Measurements from ENCODE around the gene LTBP1.
A peak's percentile ranks its signal among the peaks of the same experiment; 100 is the strongest.

Gene LTBP1

DNA sequence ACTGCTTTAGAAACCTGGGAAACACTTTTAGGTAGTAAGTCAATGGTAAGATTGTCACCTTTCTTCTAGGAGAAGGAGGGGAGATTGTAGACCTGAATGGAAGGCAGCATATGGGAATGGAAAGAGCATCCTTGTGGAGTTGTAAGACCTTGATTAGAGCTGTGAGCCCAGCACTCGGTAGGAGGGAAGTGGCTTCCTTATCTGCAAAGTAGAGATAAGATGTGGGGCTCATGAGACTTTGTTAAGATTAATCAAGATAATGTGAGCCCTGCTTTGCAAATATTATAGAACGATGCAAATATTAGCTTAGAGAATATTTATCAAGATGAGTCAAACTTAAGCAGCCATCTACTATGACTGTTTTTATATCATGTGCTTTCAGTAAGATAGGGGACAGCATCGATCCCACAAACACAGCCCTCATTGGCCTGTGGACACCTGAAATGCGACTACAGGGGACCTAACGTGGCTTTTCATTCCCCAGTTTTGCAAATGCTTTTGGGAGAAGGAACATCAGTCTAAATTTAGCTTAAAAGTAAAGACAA, 243.7 kb downstream of the LTBP1 start:
- Mint-ChIP-seq H3K36me3 (no peaks in the 10 kb centered on the region), H3K4me3 (no peak overlapping the region), H3K27ac (no peak overlapping the region), H3K4me1 (no peaks in the 10 kb centered on the region), H3K27me3 (no peaks in the 10 kb centered on the region), H3K9me3 (no peaks in the 10 kb centered on the region)
- ATAC-seq = no peak

DNA sequence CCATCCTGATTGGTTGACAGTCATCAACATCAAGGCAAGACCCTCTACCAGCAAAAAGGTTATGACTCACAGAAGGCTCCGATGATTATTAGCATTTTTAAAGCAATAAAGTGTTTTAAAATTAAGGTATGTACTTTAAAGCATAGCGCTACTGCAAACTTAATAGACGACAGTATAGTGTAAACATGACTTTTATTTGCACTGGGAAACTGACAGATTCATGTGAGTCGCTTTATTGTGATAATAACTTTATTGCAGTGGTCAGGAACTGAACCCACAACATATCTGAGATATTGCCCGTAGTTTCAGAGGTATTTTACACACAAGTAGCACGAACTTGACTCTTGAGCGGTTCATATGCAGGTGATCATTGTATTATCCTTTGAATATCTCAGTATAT, 249.1 kb downstream of the LTBP1 start:
- H3K36me3 Mint-ChIP-seq = no peaks in the 10 kb centered on the region
- no peak overlapping the region for H3K27ac Mint-ChIP-seq
- no peak for ATAC-seq
- no peaks in the 10 kb centered on the region for H3K9me3 Mint-ChIP-seq
- no peak overlapping the region for H3K4me3 Mint-ChIP-seq
- H3K27me3 Mint-ChIP-seq = no peaks in the 10 kb centered on the region
- no peaks in the 10 kb centered on the region for H3K4me1 Mint-ChIP-seq

DNA sequence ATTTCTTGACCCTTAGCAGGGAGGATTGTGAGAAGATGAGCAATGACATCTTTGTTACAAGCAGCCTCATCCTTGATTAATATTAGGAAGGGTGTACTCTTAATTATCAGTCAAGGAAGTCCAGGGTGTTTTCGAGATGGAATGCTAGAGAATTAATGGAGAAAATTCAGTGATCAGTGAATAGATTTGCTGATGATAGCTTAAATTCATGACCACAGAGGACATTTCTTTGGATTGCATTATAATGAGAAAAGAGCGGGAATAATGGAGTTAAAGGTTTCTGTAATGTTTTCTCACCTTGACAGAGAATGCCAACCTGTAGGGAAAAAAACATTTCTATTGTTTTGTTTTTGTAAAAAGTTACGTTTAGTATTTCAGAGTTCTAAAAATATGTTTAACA, 249.9 kb downstream of the LTBP1 start:
- Mint-ChIP-seq H3K27ac (no peak overlapping the region), H3K36me3 (no peaks in the 10 kb centered on the region), H3K4me3 (no peak overlapping the region), H3K27me3 (no peaks in the 10 kb centered on the region), H3K4me1 (no peaks in the 10 kb centered on the region), H3K9me3 (no peaks in the 10 kb centered on the region)
- ATAC-seq = no peak

DNA sequence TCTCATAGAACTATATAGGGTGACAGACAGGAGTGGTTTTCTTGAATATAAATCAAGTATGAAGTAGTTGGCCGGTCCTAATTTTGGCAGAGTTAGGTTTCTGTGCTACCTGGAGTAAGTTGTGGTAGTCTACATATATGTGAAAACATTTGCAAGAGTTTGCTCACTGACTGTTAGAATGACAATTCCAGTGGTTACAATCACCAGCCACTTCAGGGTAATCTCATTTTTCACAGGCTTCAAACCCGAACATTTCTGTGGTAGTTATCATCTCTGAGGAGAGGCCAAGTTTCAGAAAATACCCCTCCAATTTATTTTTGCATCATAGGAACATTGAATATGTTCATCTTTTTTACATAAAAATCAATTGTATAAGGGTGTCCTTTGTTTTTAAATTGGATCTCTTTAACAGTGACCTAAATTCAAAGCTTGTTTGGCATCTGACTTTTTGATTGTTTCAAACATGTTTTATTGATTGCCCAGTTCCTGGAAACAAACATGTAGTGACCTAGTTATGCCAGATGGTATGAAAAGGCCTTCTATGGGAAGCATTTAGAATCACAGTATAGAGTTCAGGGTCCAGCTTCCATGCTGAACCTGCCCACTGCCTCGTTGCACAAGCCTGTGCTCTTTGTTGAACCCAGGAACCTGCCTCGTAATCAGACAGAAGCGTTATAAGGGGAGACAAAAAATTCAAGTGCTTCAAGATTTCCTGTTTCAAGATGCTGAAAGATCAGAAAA, 250.6 kb downstream of the LTBP1 start:
- no peaks in the 10 kb centered on the region for H3K36me3 Mint-ChIP-seq
- H3K9me3 Mint-ChIP-seq = no peaks in the 10 kb centered on the region
- no peaks in the 10 kb centered on the region for H3K27me3 Mint-ChIP-seq
- H3K4me1 Mint-ChIP-seq = no peaks in the 10 kb centered on the region
- H3K4me3 Mint-ChIP-seq = no peak overlapping the region
- ATAC-seq = no peak
- no peak overlapping the region for H3K27ac Mint-ChIP-seq

DNA sequence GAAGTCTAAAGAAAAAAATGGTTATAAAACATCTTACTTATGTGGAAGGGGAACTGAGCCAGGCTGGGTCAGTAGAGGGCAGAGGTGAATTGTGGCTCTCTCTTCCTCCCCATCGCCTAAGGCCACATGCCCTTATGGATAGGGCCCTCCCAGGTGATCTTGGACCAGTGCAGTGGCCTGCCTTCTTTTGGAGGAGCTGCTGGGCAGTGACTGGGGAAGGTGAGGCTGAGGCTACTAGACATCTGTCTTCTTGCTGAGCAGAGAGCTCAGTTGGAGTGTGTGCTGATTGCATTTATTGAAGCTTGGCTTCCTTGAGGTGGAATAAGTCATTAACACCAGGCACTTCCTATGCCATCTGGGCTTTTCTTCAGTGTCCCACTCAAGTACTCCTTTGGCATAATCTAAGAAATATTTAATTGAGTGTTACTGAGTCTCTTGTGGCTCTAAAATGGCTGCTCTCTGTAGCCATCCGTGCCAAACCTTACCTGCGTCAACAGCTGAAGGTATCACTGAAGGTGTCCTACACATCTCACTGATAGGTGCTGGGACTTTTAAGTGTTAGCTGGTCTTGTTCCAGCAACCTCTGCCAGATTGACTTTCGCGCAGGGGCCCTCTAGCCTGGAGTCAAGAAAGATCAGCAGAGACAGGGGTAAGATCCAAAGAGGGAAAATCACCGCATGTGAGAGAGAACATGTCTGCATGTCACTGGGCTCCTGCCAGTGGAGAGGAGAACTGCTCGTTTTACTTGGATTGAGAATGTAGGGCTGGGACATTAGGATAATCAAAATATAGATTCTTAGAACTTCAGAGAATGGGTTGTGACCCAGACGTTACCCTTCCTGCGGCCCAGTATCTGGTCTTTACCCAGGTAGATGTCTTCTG, 256.1 kb downstream of the LTBP1 start:
- no peak overlapping the region for H3K27ac Mint-ChIP-seq
- H3K27me3 Mint-ChIP-seq = peaks cover 6% of the 10 kb centered on the region
- H3K36me3 Mint-ChIP-seq = no peaks in the 10 kb centered on the region
- H3K9me3 Mint-ChIP-seq = no peaks in the 10 kb centered on the region
- peak; percentile 17 for ATAC-seq
- peaks cover 10% of the 10 kb centered on the region for H3K4me1 Mint-ChIP-seq
- no peak overlapping the region for H3K4me3 Mint-ChIP-seq

DNA sequence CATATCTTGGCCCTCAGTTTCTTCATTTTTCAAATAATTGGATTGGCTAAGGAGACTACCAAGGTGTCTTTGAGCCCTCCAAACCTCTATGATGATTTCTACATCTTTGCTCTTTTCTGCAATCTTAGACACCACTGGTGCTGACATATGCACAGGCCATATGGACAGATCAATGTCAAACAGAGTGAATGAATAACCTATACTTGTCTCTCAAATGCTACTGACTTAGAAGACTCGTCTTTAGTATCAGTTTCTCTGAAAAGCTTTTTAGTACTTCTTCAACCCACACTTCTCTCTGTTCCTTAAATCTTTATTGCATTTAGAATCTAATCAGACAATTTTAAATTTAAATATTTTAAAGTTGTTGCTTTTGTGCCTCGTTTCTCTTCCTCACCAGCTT, 258.2 kb downstream of the LTBP1 start:
- Mint-ChIP-seq H3K4me1 (peaks cover 10% of the 10 kb centered on the region), H3K27me3 (peaks cover 21% of the 10 kb centered on the region), H3K4me3 (no peak overlapping the region), H3K9me3 (no peaks in the 10 kb centered on the region), H3K27ac (no peak overlapping the region), H3K36me3 (no peaks in the 10 kb centered on the region)
- no peak for ATAC-seq

DNA sequence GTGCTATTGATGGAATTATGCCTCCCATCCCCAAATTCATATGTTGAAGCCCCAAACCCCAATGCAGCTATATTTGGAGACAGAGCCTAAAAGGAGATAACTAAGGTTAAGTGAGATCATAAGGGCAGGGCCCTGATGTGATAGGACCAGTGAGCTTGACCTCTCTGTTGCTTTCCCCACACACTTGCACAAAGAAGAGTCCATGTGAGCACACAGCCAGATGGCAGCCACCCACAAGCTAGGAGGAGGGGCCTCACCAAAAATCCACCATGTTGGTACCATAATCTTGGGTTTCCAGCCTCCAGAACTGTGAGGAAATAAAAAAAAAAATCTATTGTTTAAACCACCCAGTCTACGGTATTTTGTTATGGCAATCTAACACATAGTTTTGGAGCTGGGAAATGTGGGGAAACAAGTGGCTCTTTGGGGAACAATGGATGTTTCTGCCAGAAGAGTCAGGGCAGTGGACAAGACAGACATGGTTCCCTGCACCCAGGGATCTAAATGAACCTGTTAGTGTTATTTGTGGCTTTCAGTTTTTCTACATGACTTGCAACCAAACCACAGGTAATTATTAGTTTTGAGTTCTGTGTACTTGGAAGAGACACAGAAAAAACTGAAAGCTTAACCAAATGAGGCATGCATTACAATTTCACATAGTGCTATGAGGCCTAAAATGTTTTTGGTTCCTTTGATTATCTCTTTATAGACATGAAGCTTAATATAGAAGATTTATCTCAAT, 259.1 kb downstream of the LTBP1 start:
- no peak overlapping the region for H3K27ac Mint-ChIP-seq
- H3K4me3 Mint-ChIP-seq = peak overlapping the region; percentile 51
- H3K9me3 Mint-ChIP-seq = no peaks in the 10 kb centered on the region

DNA sequence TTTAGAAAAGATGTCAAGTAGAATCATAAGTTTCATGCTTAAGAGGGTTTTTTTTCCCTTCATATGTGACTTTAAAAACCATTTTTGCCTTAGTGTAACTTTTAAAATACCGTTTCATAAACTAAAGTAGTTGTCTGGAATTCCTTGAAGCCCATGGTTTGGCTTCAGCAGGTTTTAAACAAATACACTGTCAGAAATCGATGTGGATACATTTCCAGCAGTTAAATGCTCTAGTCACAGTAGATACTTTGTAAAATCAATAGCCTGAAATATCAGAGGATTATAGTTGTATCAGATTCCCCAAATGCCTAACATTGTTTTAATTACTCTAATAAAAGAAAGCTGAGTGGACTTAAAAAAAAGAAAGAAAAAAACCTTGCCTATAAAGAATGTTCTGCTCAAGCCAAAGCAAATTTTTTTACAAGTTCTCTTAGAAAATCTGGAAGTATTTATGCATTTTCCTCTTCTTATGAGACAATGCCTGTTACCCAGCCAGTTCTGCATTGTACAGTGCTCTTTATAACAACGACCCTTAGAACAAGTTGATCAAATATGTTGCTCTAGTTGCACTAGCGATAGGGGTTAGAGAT, 260.5 kb downstream of the LTBP1 start:
- peaks cover 10% of the 10 kb centered on the region for H3K4me1 Mint-ChIP-seq
- H3K9me3 Mint-ChIP-seq = no peaks in the 10 kb centered on the region
- peaks cover 21% of the 10 kb centered on the region for H3K27me3 Mint-ChIP-seq
- H3K4me3 Mint-ChIP-seq = no peak overlapping the region
- H3K27ac Mint-ChIP-seq = no peak overlapping the region
- ATAC-seq = no peak
- no peaks in the 10 kb centered on the region for H3K36me3 Mint-ChIP-seq

More for the DNA sequence above, 259.1 kb downstream of the LTBP1 start:
- H3K27me3 Mint-ChIP-seq = peaks cover 21% of the 10 kb centered on the region
- peak; percentile 83 for ATAC-seq
- H3K4me1 Mint-ChIP-seq = peaks cover 10% of the 10 kb centered on the region
- H3K36me3 Mint-ChIP-seq = no peaks in the 10 kb centered on the region

DNA sequence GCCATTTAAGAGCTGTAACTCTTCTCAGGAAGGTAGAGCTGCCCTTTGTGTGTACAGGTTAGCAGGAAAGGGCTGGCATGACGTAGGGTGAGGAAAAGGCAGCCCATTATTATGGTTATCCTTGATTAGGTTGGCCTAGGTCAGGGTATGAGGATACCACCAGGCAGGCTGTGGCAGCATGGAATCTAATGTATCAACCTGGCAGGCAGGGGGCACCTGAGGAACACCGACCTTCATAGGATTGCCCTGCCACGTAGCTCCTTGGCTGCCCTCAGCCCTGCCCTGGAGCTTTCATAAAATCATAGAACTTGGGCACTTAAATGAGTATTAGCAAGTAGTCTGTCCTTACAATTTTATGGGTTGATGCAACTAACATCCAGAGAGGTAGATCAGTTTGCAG, 261.6 kb downstream of the LTBP1 start:
- no peak overlapping the region for H3K27ac Mint-ChIP-seq
- H3K4me1 Mint-ChIP-seq = peaks cover 10% of the 10 kb centered on the region
- H3K36me3 Mint-ChIP-seq = no peaks in the 10 kb centered on the region
- no peak for ATAC-seq
- no peak overlapping the region for H3K4me3 Mint-ChIP-seq
- H3K27me3 Mint-ChIP-seq = peaks cover 21% of the 10 kb centered on the region
- H3K9me3 Mint-ChIP-seq = no peaks in the 10 kb centered on the region

DNA sequence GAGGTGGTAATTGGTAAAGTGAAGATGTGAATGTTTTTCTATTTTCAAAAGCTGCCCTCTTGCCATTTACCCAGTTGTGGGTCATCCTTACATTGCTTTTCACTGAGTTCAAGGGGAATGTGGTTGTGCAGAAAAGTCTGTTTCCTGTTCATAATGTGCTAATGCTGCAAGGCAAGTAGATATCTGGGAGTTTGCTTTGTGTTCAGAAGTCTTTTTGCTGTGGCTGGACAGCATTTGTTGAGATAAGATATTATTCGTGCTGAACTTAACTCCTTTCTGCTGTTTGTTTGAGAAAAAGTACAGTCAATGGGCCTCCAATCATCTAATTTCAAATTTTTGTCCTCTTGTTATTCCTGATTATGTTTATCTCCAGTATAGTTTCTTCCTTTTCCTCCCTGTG, 263.2 kb downstream of the LTBP1 start:
- H3K27me3 Mint-ChIP-seq = peaks cover 29% of the 10 kb centered on the region
- H3K27ac Mint-ChIP-seq = no peak overlapping the region
- H3K36me3 Mint-ChIP-seq = no peaks in the 10 kb centered on the region
- no peak for ATAC-seq
- H3K4me3 Mint-ChIP-seq = no peak overlapping the region
- no peaks in the 10 kb centered on the region for H3K9me3 Mint-ChIP-seq
- H3K4me1 Mint-ChIP-seq = peaks cover 17% of the 10 kb centered on the region

DNA sequence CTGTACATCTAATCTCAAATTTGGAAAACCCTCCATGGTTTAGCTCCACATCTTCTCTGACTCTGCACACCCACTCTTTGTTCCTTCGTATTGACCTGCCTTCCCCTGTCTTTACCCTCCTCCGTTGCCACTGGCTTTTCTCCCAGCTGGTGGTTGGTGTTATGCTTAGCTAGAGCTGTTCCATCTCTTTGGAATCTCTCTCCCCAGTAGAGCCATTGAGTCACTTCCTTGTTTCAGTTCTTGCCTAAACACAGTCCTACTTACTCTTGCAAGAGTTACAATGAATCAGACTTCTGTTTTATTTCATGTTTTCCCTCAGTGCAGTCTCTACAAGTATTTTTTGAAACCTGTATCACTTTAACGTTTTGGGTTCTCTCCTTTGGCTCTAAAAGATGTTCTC, 263.9 kb downstream of the LTBP1 start:
- no peak for ATAC-seq
- H3K36me3 Mint-ChIP-seq = no peaks in the 10 kb centered on the region
- peaks cover 30% of the 10 kb centered on the region for H3K27me3 Mint-ChIP-seq
- no peak overlapping the region for H3K27ac Mint-ChIP-seq
- H3K4me1 Mint-ChIP-seq = peaks cover 17% of the 10 kb centered on the region
- no peaks in the 10 kb centered on the region for H3K9me3 Mint-ChIP-seq
- H3K4me3 Mint-ChIP-seq = no peak overlapping the region

DNA sequence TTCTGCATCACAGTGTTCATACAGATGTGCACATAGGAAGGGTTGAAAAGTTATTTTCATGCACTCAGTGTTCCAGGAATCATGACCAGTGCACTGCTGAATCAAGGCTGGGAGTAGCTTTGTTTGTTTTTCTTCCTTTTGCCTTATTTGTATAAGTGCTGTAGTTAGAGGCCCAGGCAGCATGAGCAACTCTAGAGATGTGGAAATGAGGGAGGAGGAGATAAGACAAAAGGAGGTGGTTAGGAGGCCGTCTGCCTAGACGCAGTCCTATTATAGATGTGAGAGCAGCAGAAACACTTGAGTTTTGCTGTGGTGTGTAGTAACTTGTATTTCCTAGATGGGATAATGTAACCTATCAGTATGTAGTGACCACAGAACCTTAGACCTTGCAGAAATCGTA, 265.4 kb downstream of the LTBP1 start:
- no peak for ATAC-seq
- no peaks in the 10 kb centered on the region for H3K9me3 Mint-ChIP-seq
- H3K4me1 Mint-ChIP-seq = peaks cover 7% of the 10 kb centered on the region
- no peaks in the 10 kb centered on the region for H3K36me3 Mint-ChIP-seq
- peaks cover 45% of the 10 kb centered on the region for H3K27me3 Mint-ChIP-seq
- no peak overlapping the region for H3K4me3 Mint-ChIP-seq
- no peak overlapping the region for H3K27ac Mint-ChIP-seq

DNA sequence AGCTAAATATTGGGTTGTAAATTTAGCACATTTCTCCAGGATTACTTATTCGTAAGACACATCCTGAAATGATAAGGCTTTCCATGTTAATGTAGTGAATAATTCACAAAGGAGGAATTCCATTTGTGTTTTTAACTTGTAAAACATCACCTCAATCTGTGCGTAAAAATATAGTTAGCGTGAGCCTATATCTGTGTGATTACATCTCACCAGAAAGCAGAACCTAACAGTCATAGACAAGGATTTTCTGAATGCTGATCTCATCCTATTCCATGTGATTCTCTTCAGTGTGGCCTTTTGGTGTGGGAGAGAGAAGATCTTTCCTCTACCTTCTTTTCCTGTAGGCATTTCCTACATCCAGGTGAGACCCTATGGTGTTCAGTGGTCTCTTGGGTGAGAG, 266.5 kb downstream of the LTBP1 start:
- Mint-ChIP-seq H3K4me1 (peaks cover 7% of the 10 kb centered on the region), H3K27ac (no peak overlapping the region), H3K9me3 (no peaks in the 10 kb centered on the region), H3K4me3 (no peak overlapping the region), H3K27me3 (peaks cover 35% of the 10 kb centered on the region), H3K36me3 (no peaks in the 10 kb centered on the region)
- ATAC-seq = no peak

DNA sequence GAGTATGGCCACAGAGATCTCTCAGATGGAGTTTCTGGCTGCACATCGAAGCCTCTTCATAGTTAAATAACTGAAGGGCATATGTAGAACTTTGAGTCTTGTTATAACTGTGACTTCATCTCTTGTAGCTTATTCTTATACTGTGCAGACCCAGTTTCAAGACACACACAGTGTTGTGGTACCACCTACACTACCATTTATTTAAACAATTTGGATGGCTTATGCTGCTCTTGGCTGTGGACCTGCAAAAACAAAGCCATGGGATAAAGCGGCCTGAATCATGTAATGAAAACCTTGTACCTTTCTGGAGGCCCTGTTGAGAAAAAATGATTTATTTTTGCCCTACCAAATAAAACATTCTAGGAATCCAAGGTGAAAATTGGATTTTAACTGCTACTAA, 266.9 kb downstream of the LTBP1 start:
- no peaks in the 10 kb centered on the region for H3K36me3 Mint-ChIP-seq
- H3K27me3 Mint-ChIP-seq = peaks cover 31% of the 10 kb centered on the region
- H3K4me3 Mint-ChIP-seq = no peak overlapping the region
- no peaks in the 10 kb centered on the region for H3K9me3 Mint-ChIP-seq
- H3K27ac Mint-ChIP-seq = no peak overlapping the region
- ATAC-seq = no peak
- H3K4me1 Mint-ChIP-seq = peaks cover 7% of the 10 kb centered on the region

DNA sequence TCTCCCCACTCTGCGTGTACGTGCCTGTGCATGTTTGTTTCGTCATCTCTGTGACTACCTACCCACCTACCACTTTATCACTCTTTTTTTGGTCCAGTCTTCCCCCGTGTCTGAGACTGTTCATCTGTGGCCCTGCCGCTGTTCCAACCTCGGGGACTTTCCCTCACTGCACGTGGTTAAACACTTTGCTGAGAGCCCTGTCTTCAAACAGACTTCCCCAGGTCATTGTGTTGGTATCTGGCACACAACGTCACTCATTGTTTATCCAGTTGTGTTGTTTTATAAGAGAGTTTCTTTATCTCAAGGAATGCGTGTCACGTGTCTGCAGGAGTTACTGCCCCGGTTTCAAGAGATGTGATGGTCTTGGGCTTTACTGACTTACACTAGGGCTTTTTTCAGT, 267.7 kb downstream of the LTBP1 start:
- no peaks in the 10 kb centered on the region for H3K36me3 Mint-ChIP-seq
- no peak overlapping the region for H3K27ac Mint-ChIP-seq
- H3K27me3 Mint-ChIP-seq = peaks cover 26% of the 10 kb centered on the region
- H3K4me3 Mint-ChIP-seq = peak overlapping the region; percentile 16
- no peaks in the 10 kb centered on the region for H3K9me3 Mint-ChIP-seq
- H3K4me1 Mint-ChIP-seq = peaks cover 8% of the 10 kb centered on the region
- peak; percentile 58 for ATAC-seq

Measured in stimulated activated memory B cell treated with anti-CD40 and anti-IgM and Interleukin-4, amounts not matched to agents 10 μg/mL and 1 μg/mL and 100 μg/mL, for 72 hours (primary cell).